GM23338 (cell line): ENCODE results near the gene CDH12.

Source experiments
- EZH2 ChIP-seq: fragments of 200-600 bp; sonication (generic); IDR thresholded peaks from one replicate; pipeline ENCODE4 v1.8.0; 2017; ENCODE audit warnings: antibody characterized with exemption, mild to moderate bottlenecking, low read depth; ENCODE audit not compliant: unreplicated experiment
- EZH2phosphoT487 ChIP-seq: fragments of 200-600 bp; sonication (generic); IDR thresholded peaks from one replicate; pipeline ENCODE4 v1.8.1; 2018; ENCODE audit warnings: antibody characterized with exemption; ENCODE audit not compliant: unreplicated experiment
- POLR2AphosphoS5 ChIP-seq: IDR thresholded peaks from 2 replicates; pipeline ENCODE4 v1.6.1; 2016; ENCODE audit warnings: antibody characterized with exemption, low read depth
- STAT1 ChIP-seq: IDR thresholded peaks from one replicate; pipeline ENCODE4 v1.6.1; 2016; ENCODE audit warnings: antibody characterized with exemption; ENCODE audit not compliant: unreplicated experiment
- ZNF114 ChIP-seq: fragments of 250-450 bp; sonication (Bioruptor Pico); IDR thresholded peaks from 2 replicates; pipeline ENCODE4 v1.5.0; 2020; ENCODE audit warnings: mild to moderate bottlenecking, moderate library complexity
- ZNF331 ChIP-seq: fragments of 250-450 bp; sonication (Bioruptor Pico); IDR thresholded peaks from 2 replicates; pipeline ENCODE4 v1.5.0; 2020; ENCODE audit warnings: low read depth, mild to moderate bottlenecking, moderate library complexity
- TF ChIP-seq, protein P1 (sequence below), 2 experiments: fragments of 200-600 bp in 1 of 2; sonication (generic) in 1 of 2; conservative IDR thresholded peaks; 2 replicates each; pipeline versions ENCODE4 v1.5.1 to v1.6.1; 2016 to 2017; ENCODE audit warnings: antibody characterized with exemption in 2 of 2, low read depth in 2 of 2, mild to moderate bottlenecking in 2 of 2, moderate library complexity in 1 of 2
- TF ChIP-seq, protein P2 (sequence below): IDR thresholded peaks from one replicate; pipeline ENCODE4 v1.6.1; 2018; ENCODE audit warnings: antibody characterized with exemption; ENCODE audit not compliant: unreplicated experiment
- TF ChIP-seq, protein P3 (sequence below): IDR thresholded peaks from 2 replicates; pipeline ENCODE4 v1.6.1; 2016; ENCODE audit warnings: antibody characterized with exemption

DNA sequence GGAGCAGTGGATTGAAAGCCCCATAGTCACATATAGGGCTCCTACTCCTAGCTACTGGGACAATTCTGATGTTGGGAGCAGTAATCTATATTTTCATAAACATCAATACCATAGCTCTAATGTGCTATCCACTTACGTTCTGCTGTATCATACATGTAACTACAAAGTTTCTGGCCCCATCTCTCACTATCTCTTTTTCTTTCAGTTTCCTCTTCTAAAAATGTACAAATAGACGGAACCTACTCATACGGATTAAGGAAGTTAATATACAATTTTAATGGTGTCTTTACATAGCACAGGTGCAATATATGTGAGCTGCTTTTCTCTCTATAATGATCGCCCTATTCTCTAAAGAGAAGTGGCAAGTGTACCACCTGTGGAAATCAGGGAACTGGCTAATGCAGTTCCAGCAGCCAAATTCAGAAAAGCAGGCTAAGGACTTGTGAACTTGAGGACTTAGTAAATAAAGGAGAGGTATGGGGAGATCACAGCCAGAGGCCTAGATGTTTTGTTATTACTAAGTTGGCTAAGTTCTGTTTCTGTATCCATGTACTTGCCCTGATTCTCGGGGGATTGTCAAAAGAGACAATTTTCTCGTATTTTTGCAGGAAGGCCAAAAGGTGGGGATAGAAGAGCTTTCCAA, 1021.9 kb downstream of the CDH12 start:
- TF ChIP-seq, protein P1, sequence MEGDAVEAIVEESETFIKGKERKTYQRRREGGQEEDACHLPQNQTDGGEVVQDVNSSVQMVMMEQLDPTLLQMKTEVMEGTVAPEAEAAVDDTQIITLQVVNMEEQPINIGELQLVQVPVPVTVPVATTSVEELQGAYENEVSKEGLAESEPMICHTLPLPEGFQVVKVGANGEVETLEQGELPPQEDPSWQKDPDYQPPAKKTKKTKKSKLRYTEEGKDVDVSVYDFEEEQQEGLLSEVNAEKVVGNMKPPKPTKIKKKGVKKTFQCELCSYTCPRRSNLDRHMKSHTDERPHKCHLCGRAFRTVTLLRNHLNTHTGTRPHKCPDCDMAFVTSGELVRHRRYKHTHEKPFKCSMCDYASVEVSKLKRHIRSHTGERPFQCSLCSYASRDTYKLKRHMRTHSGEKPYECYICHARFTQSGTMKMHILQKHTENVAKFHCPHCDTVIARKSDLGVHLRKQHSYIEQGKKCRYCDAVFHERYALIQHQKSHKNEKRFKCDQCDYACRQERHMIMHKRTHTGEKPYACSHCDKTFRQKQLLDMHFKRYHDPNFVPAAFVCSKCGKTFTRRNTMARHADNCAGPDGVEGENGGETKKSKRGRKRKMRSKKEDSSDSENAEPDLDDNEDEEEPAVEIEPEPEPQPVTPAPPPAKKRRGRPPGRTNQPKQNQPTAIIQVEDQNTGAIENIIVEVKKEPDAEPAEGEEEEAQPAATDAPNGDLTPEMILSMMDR (conservative IDR thresholded peaks at IDR 0.05; ENCODE audit: low read depth in 2 of 2), result no peak
- TF ChIP-seq EZH2, result no peak
- TF ChIP-seq POLR2AphosphoS5, result no peak
- no peak for TF ChIP-seq EZH2phosphoT487
- TF ChIP-seq, protein P2, sequence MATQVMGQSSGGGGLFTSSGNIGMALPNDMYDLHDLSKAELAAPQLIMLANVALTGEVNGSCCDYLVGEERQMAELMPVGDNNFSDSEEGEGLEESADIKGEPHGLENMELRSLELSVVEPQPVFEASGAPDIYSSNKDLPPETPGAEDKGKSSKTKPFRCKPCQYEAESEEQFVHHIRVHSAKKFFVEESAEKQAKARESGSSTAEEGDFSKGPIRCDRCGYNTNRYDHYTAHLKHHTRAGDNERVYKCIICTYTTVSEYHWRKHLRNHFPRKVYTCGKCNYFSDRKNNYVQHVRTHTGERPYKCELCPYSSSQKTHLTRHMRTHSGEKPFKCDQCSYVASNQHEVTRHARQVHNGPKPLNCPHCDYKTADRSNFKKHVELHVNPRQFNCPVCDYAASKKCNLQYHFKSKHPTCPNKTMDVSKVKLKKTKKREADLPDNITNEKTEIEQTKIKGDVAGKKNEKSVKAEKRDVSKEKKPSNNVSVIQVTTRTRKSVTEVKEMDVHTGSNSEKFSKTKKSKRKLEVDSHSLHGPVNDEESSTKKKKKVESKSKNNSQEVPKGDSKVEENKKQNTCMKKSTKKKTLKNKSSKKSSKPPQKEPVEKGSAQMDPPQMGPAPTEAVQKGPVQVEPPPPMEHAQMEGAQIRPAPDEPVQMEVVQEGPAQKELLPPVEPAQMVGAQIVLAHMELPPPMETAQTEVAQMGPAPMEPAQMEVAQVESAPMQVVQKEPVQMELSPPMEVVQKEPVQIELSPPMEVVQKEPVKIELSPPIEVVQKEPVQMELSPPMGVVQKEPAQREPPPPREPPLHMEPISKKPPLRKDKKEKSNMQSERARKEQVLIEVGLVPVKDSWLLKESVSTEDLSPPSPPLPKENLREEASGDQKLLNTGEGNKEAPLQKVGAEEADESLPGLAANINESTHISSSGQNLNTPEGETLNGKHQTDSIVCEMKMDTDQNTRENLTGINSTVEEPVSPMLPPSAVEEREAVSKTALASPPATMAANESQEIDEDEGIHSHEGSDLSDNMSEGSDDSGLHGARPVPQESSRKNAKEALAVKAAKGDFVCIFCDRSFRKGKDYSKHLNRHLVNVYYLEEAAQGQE, result no peak
- TF ChIP-seq STAT1, result no peak
- TF ChIP-seq ZNF331 (CRISPR knock-in tag), result no peak
- TF ChIP-seq, protein P3, sequence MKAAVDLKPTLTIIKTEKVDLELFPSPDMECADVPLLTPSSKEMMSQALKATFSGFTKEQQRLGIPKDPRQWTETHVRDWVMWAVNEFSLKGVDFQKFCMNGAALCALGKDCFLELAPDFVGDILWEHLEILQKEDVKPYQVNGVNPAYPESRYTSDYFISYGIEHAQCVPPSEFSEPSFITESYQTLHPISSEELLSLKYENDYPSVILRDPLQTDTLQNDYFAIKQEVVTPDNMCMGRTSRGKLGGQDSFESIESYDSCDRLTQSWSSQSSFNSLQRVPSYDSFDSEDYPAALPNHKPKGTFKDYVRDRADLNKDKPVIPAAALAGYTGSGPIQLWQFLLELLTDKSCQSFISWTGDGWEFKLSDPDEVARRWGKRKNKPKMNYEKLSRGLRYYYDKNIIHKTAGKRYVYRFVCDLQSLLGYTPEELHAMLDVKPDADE, result no peak
- TF ChIP-seq ZNF114 (CRISPR knock-in tag), result no peak
